Right atrium auricular region (tissue), 2 donors: ENCODE results near the gene IFIT2. TPM values are rescaled to one million over a fixed set of nuclear protein-coding genes. Genes with fewer than 3 reads are reported as not detected.
"Not testable (repeated sequence)": the region's sequence is repeated elsewhere in the genome, so short reads cannot be mapped to it uniquely, and the experiment has no call there.

Experiments used
- DNase-seq: peaks from one replicate; pipeline ENCODE4 v3.0.0-alpha.2; 2019; ENCODE audit warnings: low spot score
- H3K27ac ChIP-seq, 2 donors: fragments of 200-600 bp; sonication (generic); 1 replicate in 1 of 2; 2 replicates in 1 of 2; pipeline ENCODE4 v1.5.1; 2016 to 2019
- H3K27me3 ChIP-seq, 2 donors: fragments of 200-600 bp; sonication (generic); one replicate each; pipeline versions ENCODE4 v1.5.1 to v1.6.0; 2017 to 2019
- H3K36me3 ChIP-seq: fragments of 200-600 bp; sonication (generic); one replicate; pipeline ENCODE4 v1.5.1; 2016
- H3K4me1 ChIP-seq, 2 donors: fragments of 200-600 bp; sonication (generic); one replicate each; pipeline versions ENCODE4 v1.5.1 to v1.6.0; 2017 to 2019
- H3K4me3 ChIP-seq, 2 donors: fragments of 200-600 bp; sonication (generic); 1 replicate in 1 of 2; 2 replicates in 1 of 2; pipeline ENCODE4 v1.5.1; 2017 to 2019; ENCODE audit warnings: mild to moderate bottlenecking in 1 of 2, moderate library complexity in 1 of 2
- H3K9me3 ChIP-seq, 2 donors: fragments of 200-600 bp; sonication (generic); one replicate each; pipeline ENCODE4 v1.5.1; 2019
- total RNA-seq, 2 donors: library from RNA; depleted of rRNA; stranded (reverse); fragments of >200 nt; gene quantifications; one replicate each; pipeline ENCODE4 v1.1.0, GENCODE V29; 2016
- TF ChIP-seq, protein P1 (sequence below), 2 donors: fragments of 200-600 bp; sonication (generic); IDR thresholded peaks; one replicate each; pipeline ENCODE4 v1.5.1; 2019; ENCODE audit warnings: antibody characterized with exemption in 2 of 2

IFIT2 gene
- total RNA-seq, 2 donors from 2014 or later = 2.6 TPM

DNA sequence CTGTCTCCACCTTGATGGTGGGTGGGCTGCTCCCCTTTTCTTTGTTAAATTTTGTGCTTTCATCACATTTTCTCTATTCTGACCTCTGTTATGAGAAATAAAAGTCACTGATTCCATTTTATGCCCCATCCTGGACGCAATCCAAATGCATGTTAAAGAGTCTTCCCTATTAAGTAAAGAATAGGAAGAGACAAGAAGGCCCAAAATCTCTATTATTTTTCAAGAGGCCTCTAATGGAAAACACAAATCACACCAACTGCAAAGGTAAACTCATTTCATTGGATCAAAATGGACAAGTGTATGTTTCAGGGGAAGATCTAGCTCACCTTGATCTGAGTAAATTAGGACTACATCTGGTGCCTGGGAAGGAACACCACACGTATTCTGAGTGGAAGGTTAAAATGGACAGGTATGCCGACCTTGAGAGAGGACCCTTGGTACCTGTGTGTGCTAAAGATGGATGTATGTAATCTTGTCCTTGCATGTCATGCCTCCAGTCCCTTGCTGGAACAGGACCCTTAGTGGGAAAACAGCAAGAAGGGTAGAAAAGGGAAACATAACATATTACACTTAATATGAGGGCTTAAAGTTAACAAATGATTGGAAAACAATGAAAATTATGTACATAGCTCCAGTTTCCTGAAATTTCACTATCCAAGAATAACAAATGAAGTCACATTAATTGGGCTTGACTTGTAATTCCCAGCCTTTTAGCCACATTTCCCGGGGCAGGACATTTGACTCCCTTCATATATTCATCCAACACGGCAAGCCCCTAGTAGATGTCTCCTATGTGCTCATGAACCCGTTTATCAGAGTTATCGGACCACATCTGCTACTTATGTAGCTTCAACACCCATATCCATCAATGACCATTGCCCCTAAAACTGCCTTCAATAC lies 7.6 kb downstream of the IFIT2 start:
- H3K27me3 ChIP-seq = no peaks in the 10 kb centered on the region
- H3K4me1 ChIP-seq = no peaks in the 10 kb centered on the region
- H3K4me3 ChIP-seq = no peak overlapping the region
- H3K9me3 ChIP-seq = no peaks in the 10 kb centered on the region
- TF ChIP-seq, protein P1, sequence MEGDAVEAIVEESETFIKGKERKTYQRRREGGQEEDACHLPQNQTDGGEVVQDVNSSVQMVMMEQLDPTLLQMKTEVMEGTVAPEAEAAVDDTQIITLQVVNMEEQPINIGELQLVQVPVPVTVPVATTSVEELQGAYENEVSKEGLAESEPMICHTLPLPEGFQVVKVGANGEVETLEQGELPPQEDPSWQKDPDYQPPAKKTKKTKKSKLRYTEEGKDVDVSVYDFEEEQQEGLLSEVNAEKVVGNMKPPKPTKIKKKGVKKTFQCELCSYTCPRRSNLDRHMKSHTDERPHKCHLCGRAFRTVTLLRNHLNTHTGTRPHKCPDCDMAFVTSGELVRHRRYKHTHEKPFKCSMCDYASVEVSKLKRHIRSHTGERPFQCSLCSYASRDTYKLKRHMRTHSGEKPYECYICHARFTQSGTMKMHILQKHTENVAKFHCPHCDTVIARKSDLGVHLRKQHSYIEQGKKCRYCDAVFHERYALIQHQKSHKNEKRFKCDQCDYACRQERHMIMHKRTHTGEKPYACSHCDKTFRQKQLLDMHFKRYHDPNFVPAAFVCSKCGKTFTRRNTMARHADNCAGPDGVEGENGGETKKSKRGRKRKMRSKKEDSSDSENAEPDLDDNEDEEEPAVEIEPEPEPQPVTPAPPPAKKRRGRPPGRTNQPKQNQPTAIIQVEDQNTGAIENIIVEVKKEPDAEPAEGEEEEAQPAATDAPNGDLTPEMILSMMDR (IDR thresholded peaks at IDR 0.05) = no peak
- H3K36me3 ChIP-seq = peaks cover 16% of the 10 kb centered on the region
- no peak for DNase-seq
- no peak overlapping the region for H3K27ac ChIP-seq

DNA sequence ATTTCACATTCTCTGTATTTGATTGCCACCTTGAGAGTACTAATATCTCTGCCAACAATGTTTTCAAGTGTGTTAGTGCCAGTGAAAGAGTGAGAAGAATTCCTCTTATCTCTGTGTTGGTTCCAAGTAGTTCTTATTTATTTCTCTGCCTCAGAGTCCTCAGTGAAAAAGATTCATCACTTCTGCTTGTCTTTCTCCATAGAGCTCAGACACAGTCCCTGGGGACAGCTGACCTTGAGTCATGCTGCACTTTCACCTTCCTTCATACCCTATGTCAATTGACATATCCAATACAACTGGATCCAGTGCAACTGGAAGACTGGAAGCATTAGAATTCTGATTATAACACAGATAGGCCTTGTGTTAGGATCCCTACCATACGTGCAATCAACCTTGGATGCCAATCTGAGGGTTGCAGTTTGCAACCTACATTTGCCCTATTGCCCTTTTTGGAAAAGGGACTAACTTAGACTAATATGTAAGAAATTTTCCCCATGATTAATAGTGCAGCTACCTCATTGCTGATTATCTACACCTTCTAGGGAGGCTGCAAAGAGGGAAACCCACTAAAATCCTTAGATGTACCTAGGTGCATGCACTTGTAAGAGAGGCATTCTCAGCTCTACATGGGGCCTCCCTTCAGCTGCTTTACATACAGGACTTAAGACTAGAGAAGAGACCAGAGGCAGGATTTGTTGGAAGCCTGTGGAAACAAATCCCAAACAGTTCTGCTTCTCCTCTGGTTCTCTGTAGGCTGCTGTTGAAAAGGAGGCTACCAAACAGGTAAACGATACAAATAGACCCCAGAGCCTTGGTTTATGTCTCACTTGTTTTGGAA lies 8.4 kb downstream of the IFIT2 start:
- Histone ChIP-seq H3K9me3 (no peaks in the 10 kb centered on the region), H3K27ac (no peak overlapping the region), H3K4me3 (no peak overlapping the region), H3K27me3 (no peaks in the 10 kb centered on the region), H3K4me1 (no peaks in the 10 kb centered on the region), H3K36me3 (peaks cover 16% of the 10 kb centered on the region)
- TF ChIP-seq, protein P1 (IDR thresholded peaks at IDR 0.05) = no peak
- DNase-seq = no peak

DNA sequence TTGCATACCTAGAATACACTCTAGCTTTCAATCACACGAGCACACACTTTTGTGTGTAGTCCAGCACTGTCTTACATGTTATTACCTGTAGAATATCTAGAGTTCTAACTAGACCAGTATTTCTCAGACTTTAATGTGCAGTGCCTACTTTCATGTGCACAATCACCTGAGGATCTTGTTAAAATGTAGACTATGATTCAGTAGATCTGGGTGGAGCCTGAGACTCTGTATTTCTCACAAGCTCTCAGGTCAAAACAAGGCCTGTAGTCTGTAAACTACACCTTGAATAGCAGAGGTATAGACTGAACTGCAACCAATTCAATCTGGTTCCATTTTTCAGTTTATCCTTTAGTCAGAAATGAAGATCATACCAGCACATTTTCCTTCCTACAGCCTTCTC lies 11.1 kb downstream of the IFIT2 start:
- TF ChIP-seq, protein P1 (IDR thresholded peaks at IDR 0.05) = no peak
- no peaks in the 10 kb centered on the region for H3K9me3 ChIP-seq
- H3K36me3 ChIP-seq = no peaks in the 10 kb centered on the region

DNA sequence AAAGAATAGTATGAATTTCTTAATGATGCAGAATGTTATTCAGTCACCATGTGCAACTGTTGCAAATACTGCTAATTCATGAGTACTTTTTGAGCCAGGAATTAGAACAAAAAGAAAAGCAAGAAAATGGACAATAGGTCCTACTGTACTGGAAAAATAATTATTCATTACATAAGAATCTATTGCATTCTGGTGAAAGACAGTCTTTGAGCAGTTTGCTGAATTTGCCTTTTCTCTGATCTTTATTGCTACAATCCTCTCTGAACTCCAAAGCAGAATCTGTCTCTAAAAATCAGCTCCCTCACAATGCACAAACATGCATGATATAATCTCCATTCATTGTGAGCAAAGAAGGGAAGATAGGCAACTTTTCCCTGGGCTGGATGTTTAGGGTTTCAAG lies 12.8 kb downstream of the IFIT2 start:
- TF ChIP-seq, protein P1 (IDR thresholded peaks at IDR 0.05) = no peak
- DNase-seq = no peak
- Histone ChIP-seq H3K9me3 (no peaks in the 10 kb centered on the region), H3K4me3 (no peak overlapping the region), H3K36me3 (no peaks in the 10 kb centered on the region), H3K27ac (no peak overlapping the region), H3K27me3 (no peaks in the 10 kb centered on the region), H3K4me1 (no peaks in the 10 kb centered on the region)

More for the DNA sequence above, 11.1 kb downstream of the IFIT2 start:
- Histone ChIP-seq H3K27ac (no peak overlapping the region), H3K4me3 (no peak overlapping the region), H3K27me3 (no peaks in the 10 kb centered on the region), H3K4me1 (no peaks in the 10 kb centered on the region)
- DNase-seq = no peak

DNA sequence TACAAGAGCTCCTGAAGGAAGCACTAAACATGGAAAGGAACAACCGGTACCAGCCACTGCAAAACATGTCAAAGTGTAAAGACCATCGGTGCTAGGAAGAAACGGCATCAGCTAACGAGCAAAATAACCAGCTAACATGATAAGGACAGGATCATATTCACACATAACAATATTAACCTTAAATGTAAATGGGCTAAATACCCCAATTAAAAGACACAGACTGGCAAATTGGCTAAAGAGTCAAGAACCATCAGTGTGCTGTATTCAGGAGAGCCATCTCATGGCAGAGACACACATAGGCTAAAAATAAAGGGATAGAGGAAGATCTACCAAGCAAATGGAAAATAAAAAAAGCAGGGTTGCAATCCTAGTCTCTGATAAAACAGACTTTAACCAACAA lies 16.2 kb downstream of the IFIT2 start:
- not testable (repeated sequence) for H3K36me3 ChIP-seq, H3K4me3 ChIP-seq, H3K27ac ChIP-seq, H3K4me1 ChIP-seq, H3K27me3 ChIP-seq, H3K9me3 ChIP-seq, DNase-seq

DNA sequence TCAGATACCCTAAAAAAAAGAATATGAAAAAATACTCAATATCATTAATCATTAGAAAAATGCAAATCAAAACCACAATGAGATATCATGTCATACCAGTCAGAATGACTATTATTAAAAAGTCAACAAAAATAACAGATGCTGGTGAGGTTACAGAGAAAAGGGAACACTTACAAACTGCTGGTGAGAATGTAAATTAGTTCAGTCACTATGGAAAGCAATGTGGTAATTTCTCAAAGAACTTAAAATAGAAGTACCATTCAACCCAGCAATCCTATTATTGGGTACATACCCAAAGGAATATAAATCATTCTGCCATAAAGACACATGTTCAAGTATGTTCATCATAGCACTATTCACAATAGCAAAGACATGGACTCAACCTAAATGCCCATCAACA lies 23.2 kb downstream of the IFIT2 start:
- not testable (repeated sequence) for DNase-seq, H3K27me3 ChIP-seq, H3K27ac ChIP-seq, H3K36me3 ChIP-seq, H3K4me3 ChIP-seq, H3K9me3 ChIP-seq
- H3K4me1 ChIP-seq = peaks cover 0 to 29% of the 10 kb centered on the region in 2 donors

DNA sequence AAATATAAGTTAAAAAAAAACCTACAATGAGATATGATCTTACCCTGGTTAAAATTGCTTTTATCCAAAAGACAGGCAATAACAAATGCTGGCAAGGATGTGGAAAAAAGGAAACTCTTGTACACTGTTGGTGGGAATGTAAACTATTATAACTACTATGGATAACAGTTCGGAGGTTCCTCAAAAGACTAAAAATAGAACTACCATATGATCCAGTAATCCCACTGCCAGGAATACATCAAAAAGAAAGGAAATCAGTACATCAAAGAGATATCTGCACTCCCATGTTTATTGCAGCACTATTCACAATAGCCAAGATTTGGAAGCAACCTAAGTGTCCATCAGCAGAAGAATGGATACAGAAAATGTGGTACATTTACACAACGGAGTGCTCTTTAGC lies 24.0 kb downstream of the IFIT2 start:
- not testable (repeated sequence) for H3K36me3 ChIP-seq, H3K9me3 ChIP-seq, DNase-seq, H3K27ac ChIP-seq, H3K4me3 ChIP-seq, H3K27me3 ChIP-seq
- peaks cover 0 to 36% of the 10 kb centered on the region in 2 donors for H3K4me1 ChIP-seq
